ENCODE results near the gene NTF4. TPM values are rescaled to one million over a fixed set of nuclear protein-coding genes. Genes with fewer than 3 reads are reported as not detected.
"Not testable (repeated sequence)": the region's sequence is repeated elsewhere in the genome, so short reads cannot be mapped to it uniquely, and the experiment has no call there.

The NTF4 gene
- total and polyA plus RNA-seq, 2 donors (not counting 1 experiment from before 2014, with no cell fraction given): not detected

DNA sequence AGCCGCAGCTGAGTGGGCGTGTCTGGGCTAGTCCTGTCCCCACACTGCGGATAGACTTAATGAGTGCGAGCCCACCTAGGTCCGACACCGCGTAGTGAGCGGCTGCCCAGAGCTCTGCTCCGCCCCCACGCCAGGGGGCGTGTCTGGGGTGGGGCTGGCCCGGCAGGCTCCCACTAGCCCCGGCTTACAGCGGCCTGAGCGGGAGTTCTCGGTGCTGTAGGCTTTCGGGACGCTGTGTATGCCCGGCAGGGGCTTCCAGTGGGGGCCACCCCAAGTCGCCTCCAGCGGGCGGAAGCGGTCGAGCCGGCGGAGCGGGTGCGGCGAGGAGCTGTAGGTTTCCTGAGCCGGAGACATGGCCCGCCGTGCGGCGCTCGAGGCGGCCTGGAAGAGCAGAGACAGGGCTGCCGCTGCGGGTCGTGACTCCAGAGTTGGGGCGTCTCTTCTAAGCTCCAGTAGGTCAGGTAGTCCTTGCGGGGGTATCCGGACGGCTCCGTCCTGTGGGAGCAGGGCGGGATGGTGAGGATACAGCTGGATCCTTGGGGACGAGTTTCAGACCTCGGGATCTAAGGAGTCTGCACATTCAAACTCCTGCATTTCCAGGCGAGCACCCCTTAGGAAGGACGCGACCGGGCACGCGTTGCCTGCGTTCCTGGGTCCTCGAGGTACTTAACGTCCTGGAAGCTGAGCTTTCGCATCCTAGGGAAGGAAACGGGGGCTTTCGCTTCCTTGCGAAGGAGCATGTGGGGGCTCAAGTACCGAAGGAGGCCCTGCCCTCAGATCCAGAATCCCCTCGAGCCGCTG is 8.3 kb downstream of the NTF4 start:
- no peak for TF ChIP-seq EZH2 (IDR thresholded peaks at IDR 0.05; ENCODE audit: borderline replicate concordance, insufficient read depth, low read depth, low read length, poor library complexity, severe bottlenecking)
- TF ChIP-seq, protein P1, sequence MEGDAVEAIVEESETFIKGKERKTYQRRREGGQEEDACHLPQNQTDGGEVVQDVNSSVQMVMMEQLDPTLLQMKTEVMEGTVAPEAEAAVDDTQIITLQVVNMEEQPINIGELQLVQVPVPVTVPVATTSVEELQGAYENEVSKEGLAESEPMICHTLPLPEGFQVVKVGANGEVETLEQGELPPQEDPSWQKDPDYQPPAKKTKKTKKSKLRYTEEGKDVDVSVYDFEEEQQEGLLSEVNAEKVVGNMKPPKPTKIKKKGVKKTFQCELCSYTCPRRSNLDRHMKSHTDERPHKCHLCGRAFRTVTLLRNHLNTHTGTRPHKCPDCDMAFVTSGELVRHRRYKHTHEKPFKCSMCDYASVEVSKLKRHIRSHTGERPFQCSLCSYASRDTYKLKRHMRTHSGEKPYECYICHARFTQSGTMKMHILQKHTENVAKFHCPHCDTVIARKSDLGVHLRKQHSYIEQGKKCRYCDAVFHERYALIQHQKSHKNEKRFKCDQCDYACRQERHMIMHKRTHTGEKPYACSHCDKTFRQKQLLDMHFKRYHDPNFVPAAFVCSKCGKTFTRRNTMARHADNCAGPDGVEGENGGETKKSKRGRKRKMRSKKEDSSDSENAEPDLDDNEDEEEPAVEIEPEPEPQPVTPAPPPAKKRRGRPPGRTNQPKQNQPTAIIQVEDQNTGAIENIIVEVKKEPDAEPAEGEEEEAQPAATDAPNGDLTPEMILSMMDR (IDR thresholded peaks at IDR 0.05): peak; percentile 46
- H3K9me3 Mint-ChIP-seq (ENCODE audit: insufficient read depth): no peaks in the 10 kb centered on the region
- intact Hi-C loops (cut with micrococcal nuclease): no loop called here
- Histone ChIP-seq H3K9me3 (ENCODE audit: control extremely low read depth in 1 of 3, control insufficient read depth in 2 of 3, insufficient read depth in 1 of 3, low read length in 2 of 3) (peaks cover 0 to 23% (median 0%) of the 10 kb centered on the region in 3 donors), H4K20me1 (ENCODE audit: control insufficient read depth, insufficient read depth, low read length, poor library complexity, severe bottlenecking) (no peaks in the 10 kb centered on the region), H3K4me1 (ENCODE audit: control insufficient read depth in 2 of 2, insufficient read depth in 2 of 2, low read length in 2 of 2) (peaks cover 17 to 28% of the 10 kb centered on the region in 2 donors), H2AFZ (ENCODE audit: insufficient read depth, low read depth, low read length, poor library complexity, severe bottlenecking) (peak overlapping the region; percentile 93), H3K27ac (ENCODE audit: low read length in 2 of 2) (no peak overlapping the region), H3K4me2 (replicated peaks; ENCODE audit: low read depth, low read length, poor library complexity, severe bottlenecking) (peak overlapping the region; percentile 98), H3K9ac (ENCODE audit: low read length) (peak overlapping the region; percentile 69), H3K27me3 (replicated peaks in 1 of 4; ENCODE audit: control extremely low read depth in 1 of 4, control insufficient read depth in 3 of 4, insufficient read depth in 4 of 4, low read length in 3 of 4) (peaks cover 0 to 49% (median 20%) of the 10 kb centered on the region in 4 experiments), H3K36me3 (replicated peaks in 1 of 2; ENCODE audit: control extremely low read depth in 1 of 2, control insufficient read depth in 1 of 2, extremely low read depth in 1 of 2, insufficient read depth in 2 of 2, low read length in 1 of 2) (no peaks in the 10 kb centered on the region), H3K79me2 (ENCODE audit: control insufficient read depth, insufficient read depth, low read length) (no peaks in the 10 kb centered on the region), H3K4me3 (ENCODE audit: control extremely low read depth in 1 of 5, extremely low read depth in 1 of 5, insufficient read depth in 1 of 5, low read depth in 2 of 5, low read length in 4 of 5) (peak overlapping the region in 4 of 5 experiments; percentile 51 to 77 (median 56))
- H3K27me3 Mint-ChIP-seq: peaks cover 28% of the 10 kb centered on the region
- POLR2A ChIA-PET: interaction anchor here (0.5 kb wide), 1 partner anchor 84 kb away, joined by 18 read pairs; no protein-coding TSS in a partner anchor
- H3K4me3 Mint-ChIP-seq: peak overlapping the region; percentile 90
- ATAC-seq (ENCODE audit: low read depth): peak; percentile 84
- 1% methylated on average over 63 of the region's 63 CpGs for WGBS (ENCODE audit: insufficient coverage)
- CTCF ChIA-PET: interaction anchor here (0.6 to 1.5 kb wide), 6 partner anchors 13 to 143 kb away, joined by 3 to 5 read pairs (median 4); partner anchors contain the start of genes GYS1 and RUVBL2
- peaks cover 22% of the 10 kb centered on the region for H3K4me1 Mint-ChIP-seq
- H3K27ac Mint-ChIP-seq: no peak overlapping the region
- peak; percentile 74 for DNase-seq

DNA sequence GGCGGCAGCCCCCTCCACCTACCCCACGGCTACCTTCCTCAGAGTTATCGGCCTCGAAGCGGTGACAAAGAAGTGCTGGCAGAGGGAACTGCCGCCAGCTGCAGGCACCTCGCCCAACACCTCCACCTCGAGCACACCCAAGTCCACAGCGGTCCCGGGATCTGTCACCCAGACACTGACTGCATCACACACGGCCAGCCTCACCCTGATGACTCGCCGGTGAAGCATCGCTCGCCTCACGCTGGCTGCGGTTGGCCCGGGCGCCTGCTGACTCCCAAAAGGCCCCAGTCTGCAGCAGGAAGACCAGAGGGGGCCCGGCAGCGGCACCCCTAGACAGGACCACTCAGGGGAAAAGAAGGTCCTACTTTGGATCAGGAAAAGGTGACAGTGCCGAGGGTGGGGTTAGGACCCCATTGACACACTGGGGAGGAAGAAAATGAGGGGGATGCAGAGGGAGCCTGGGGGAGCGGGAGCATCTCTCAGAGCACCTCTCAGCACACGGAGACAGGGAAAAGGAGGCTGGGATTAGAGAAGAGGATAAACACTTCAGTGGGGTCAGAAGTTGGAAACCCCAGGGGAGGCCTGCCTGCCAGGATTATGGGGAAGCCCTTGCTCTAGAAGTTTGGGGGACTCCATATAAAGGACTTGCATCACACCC is 14.1 kb downstream of the NTF4 start:
- CTCF ChIA-PET: not testable (repeated sequence)

DNA sequence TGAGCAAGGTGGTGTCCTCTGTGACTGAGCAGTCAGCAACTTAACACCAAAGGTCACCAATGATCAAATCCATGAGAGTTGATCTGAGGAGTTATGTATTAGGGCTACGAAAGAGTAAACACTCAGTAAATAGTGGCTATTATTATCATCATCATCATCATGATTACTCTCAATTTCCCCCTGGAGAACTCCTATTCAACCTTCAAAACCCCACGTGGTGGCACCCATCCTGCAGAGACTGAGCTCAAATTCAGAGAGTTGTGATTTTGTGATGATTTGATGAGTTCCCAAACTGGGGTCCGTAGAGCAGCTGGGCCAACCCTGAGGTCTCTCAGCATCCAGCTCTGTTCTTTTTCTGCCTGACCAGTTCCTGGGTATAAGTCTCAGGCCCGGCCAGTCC is 14.8 kb downstream of the NTF4 start:
- H3K36me3 ChIP-seq (replicated peaks in 1 of 2; ENCODE audit: control extremely low read depth in 1 of 2, control insufficient read depth in 1 of 2, extremely low read depth in 1 of 2, insufficient read depth in 2 of 2, low read length in 1 of 2); DNase-seq; H3K4me3 Mint-ChIP-seq; H2AFZ ChIP-seq (ENCODE audit: insufficient read depth, low read depth, low read length, poor library complexity, severe bottlenecking); H3K4me2 ChIP-seq (replicated peaks; ENCODE audit: low read depth, low read length, poor library complexity, severe bottlenecking); H3K9me3 Mint-ChIP-seq (ENCODE audit: insufficient read depth); H3K4me3 ChIP-seq (ENCODE audit: control extremely low read depth in 1 of 5, extremely low read depth in 1 of 5, insufficient read depth in 1 of 5, low read depth in 2 of 5, low read length in 4 of 5); POLR2A ChIA-PET; intact Hi-C loops (cut with micrococcal nuclease); H3K9ac ChIP-seq (ENCODE audit: low read length); H3K27me3 Mint-ChIP-seq; H3K4me1 Mint-ChIP-seq; H3K4me1 ChIP-seq (ENCODE audit: control insufficient read depth in 2 of 2, insufficient read depth in 2 of 2, low read length in 2 of 2); H3K79me2 ChIP-seq (ENCODE audit: control insufficient read depth, insufficient read depth, low read length); H4K20me1 ChIP-seq (ENCODE audit: control insufficient read depth, insufficient read depth, low read length, poor library complexity, severe bottlenecking); H3K27ac ChIP-seq (ENCODE audit: low read length in 2 of 2); H3K9me3 ChIP-seq (ENCODE audit: control extremely low read depth in 1 of 3, control insufficient read depth in 2 of 3, insufficient read depth in 1 of 3, low read length in 2 of 3); H3K27me3 ChIP-seq (replicated peaks in 1 of 4; ENCODE audit: control extremely low read depth in 1 of 4, control insufficient read depth in 3 of 4, insufficient read depth in 4 of 4, low read length in 3 of 4); ATAC-seq (ENCODE audit: low read depth); H3K27ac Mint-ChIP-seq; CTCF ChIA-PET: not testable (repeated sequence)
- no CpG with 5 or more reads among the region's 4 CpGs for WGBS (ENCODE audit: insufficient coverage)

More for the DNA sequence above, 14.1 kb downstream of the NTF4 start:
- H3K79me2 ChIP-seq (ENCODE audit: control insufficient read depth, insufficient read depth, low read length); H3K27me3 Mint-ChIP-seq; H2AFZ ChIP-seq (ENCODE audit: insufficient read depth, low read depth, low read length, poor library complexity, severe bottlenecking); H3K27me3 ChIP-seq (replicated peaks in 1 of 4; ENCODE audit: control extremely low read depth in 1 of 4, control insufficient read depth in 3 of 4, insufficient read depth in 4 of 4, low read length in 3 of 4); H3K9me3 Mint-ChIP-seq (ENCODE audit: insufficient read depth); H3K27ac Mint-ChIP-seq; POLR2A ChIA-PET; ATAC-seq (ENCODE audit: low read depth); H3K9me3 ChIP-seq (ENCODE audit: control extremely low read depth in 1 of 3, control insufficient read depth in 2 of 3, insufficient read depth in 1 of 3, low read length in 2 of 3); DNase-seq; H3K9ac ChIP-seq (ENCODE audit: low read length); H4K20me1 ChIP-seq (ENCODE audit: control insufficient read depth, insufficient read depth, low read length, poor library complexity, severe bottlenecking); H3K4me3 ChIP-seq (ENCODE audit: control extremely low read depth in 1 of 5, extremely low read depth in 1 of 5, insufficient read depth in 1 of 5, low read depth in 2 of 5, low read length in 4 of 5); H3K4me1 Mint-ChIP-seq; H3K4me2 ChIP-seq (replicated peaks; ENCODE audit: low read depth, low read length, poor library complexity, severe bottlenecking); H3K27ac ChIP-seq (ENCODE audit: low read length in 2 of 2); intact Hi-C loops (cut with micrococcal nuclease); H3K36me3 ChIP-seq (replicated peaks in 1 of 2; ENCODE audit: control extremely low read depth in 1 of 2, control insufficient read depth in 1 of 2, extremely low read depth in 1 of 2, insufficient read depth in 2 of 2, low read length in 1 of 2); H3K4me3 Mint-ChIP-seq; H3K4me1 ChIP-seq (ENCODE audit: control insufficient read depth in 2 of 2, insufficient read depth in 2 of 2, low read length in 2 of 2): not testable (repeated sequence)
- WGBS (ENCODE audit: insufficient coverage): 90% methylated on average over 22 of the region's 24 CpGs

All from B cell (primary cell).